GM10248 (cell line): Measurements from ENCODE around the gene RRAGC.

ENCODE experiments used
- CTCF ChIA-PET: fragments of 300-600 bp; sonication (Branson Sonifier 250); formaldehyde crosslinking; extraction: SDS; loops from one replicate; lab custom pipeline; 2021; ENCODE audit warnings: antibody characterized with exemption; lab: Yijun Ruan, JAX
- POLR2A ChIA-PET: fragments of 350-650 bp; sonication (Branson Sonifier 250); formaldehyde crosslinking; extraction: SDS; loops from one replicate; lab custom pipeline; 2020; ENCODE audit warnings: antibody characterized with exemption; lab: Yijun Ruan, JAX
- DNase-seq: peaks from one replicate; pipeline ENCODE4 v3.0.0; 2012; ENCODE audit errors: extremely low spot score
- CTCF ChIP-seq: IDR thresholded peaks from 2 replicates; pipeline ENCODE4 v1.5.1; 2012; ENCODE audit warnings: mild to moderate bottlenecking, low read depth; ENCODE audit errors: extremely low read depth, missing control alignments, control extremely low read depth

The RRAGC gene

GRCh38 chr1:38831731-38832369 is 27.7 kb downstream of the RRAGC start:
- CTCF ChIA-PET = interaction anchor here (0.8 to 1.8 kb wide), 6 partner anchors 10 to 842 kb away, joined by 3 to 7 read pairs (median 4); partner anchors contain the start of gene SF3A3
- no peak for TF ChIP-seq CTCF
- no peak for DNase-seq
- POLR2A ChIA-PET = no interaction called here

- POLR2A ChIA-PET = no interaction called here
- DNase-seq = no peak
- CTCF ChIA-PET = interaction anchor here (0.7 kb wide), 1 partner anchor 8 kb away, joined by 3 read pairs; no protein-coding TSS in a partner anchor
- no peak for TF ChIP-seq CTCF
Measured at GRCh38 chr1:38829368-38829767, 30.2 kb downstream of the RRAGC start.

GRCh38 chr1:38827318-38827717 is 32.3 kb downstream of the RRAGC start:
- ChIA-PET CTCF (interaction anchor here (1.0 to 1.5 kb wide), 5 partner anchors 8 to 800 kb away, joined by 3 to 5 read pairs (median 4); no protein-coding TSS in a partner anchor), POLR2A (no interaction called here)
- no peak for TF ChIP-seq CTCF
- DNase-seq = no peak

- POLR2A ChIA-PET = no interaction called here
- CTCF ChIA-PET = interaction anchor here (1.0 to 1.5 kb wide), 5 partner anchors 8 to 800 kb away, joined by 3 to 5 read pairs (median 4); no protein-coding TSS in a partner anchor
- no peak for TF ChIP-seq CTCF
- DNase-seq = no peak
Measured at GRCh38 chr1:38826886-38827285, 32.7 kb downstream of the RRAGC start.

GRCh38 chr1:38826262-38826661 is 33.3 kb downstream of the RRAGC start:
- no peak for DNase-seq
- ChIA-PET CTCF (interaction anchor here (1.0 to 2.6 kb wide), 4 partner anchors 7 to 799 kb away, joined by 3 to 10 read pairs (median 4); no protein-coding TSS in a partner anchor), POLR2A (no interaction called here)
- TF ChIP-seq CTCF = no peak

- DNase-seq = no peak
- no peak for TF ChIP-seq CTCF
- ChIA-PET CTCF (interaction anchor here (1.8 to 4.0 kb wide), 2 partner anchors 11 to 14 kb away, joined by 7 to 22 read pairs; no protein-coding TSS in a partner anchor), POLR2A (no interaction called here)
Measured at GRCh38 chr1:38820860-38821259, 38.7 kb downstream of the RRAGC start.
